Stimulated activated CD4-positive, alpha-beta T cell treated with anti-CD3 and anti-CD28 coated beads, Interleukin-12 subunit alpha, Interleukin-12 subunit beta, amount 100 ng/mL, for 4 hours (primary cell): ENCODE results near the gene S100B.
A peak's percentile ranks its signal among the peaks of the same experiment; 100 is the strongest.

Experiments used
- DNase-seq: peaks from one replicate; pipeline ENCODE4 v3.0.0-alpha.2; 2020

The S100B gene

DNA sequence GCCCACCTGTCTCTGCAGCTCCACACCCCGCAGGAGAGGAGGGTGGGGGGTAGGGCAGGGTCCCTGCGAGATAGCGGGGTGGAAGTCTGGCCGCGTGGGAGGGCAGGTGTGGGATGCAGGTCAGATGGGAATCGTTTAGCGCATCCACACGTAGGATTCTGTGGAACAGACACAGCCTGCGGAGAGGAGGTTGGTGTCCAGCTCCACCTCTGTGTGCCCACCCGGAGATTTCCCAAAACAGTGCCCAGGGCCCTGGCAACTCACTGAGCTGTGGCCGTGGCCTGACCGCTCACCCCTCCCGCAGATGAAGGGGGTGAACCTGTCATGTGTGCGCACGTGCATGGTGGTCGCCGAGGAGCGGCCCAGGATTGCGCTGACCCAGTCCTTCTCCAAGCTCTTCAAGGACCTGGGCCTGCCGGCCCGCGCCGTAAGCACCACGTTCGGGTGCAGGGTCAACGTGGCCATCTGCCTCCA is 46.9 kb downstream of the S100B start:
- DNase-seq: no peak

DNA sequence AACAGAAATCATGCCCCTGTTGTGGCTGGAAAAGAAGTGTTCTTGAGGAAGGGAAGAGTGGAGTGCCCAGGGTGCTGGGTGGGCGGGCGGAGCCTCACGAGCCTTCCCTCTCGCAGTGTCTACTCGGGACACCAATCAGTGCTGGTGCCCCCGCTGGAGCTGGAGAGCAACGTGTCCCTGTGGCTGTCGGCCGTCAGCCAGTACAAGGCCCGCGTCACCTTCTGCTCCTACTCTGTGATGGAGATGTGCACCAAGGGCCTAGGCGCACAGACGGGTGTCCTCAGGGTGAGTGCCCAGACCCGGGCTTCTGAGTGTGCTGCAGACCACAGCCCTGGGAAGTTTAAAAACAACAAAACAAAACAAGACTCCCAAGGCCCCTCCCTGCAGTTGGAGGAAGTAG is 47.4 kb downstream of the S100B start:
- DNase-seq: no peak

DNA sequence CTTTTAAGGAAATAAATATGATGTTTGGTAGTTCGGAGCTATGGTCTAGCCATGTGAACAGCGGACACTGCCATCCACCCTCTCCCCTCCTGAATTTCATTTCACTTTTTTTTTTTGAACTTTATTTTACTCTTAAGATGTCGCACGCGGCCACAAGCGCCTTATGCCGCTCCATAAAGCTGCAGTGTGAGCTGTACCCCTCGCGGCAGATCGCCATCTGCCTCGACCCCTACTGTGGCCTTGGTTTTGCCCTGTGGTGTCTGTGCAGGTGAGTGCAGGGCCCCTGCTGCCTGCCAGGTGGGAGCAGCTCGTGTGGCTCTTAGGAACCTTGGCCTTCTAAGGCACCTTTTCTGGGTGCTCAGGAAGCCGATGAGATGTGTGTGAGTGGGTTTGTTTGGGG is 48.1 kb downstream of the S100B start:
- DNase-seq: no peak

DNA sequence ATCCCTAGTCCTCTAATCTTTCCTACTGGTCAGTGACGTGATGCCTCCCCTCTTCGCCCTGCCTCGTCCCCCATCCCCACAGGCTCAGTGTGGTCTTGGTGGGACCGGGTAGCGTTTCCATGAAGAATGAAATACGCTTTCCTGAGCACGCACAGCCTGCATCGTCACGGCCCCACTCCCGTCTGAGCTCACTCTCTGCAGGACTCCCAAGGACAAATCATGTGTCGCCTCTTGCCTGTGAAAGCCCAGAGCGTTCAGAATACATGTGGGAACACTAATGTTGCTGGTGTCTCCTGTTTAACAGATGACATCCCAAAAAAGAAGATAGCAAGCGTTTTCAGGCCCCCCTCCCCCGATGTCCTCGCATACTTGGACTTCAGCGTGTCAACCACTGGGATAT is 49.2 kb downstream of the S100B start:
- no peak for DNase-seq

DNA sequence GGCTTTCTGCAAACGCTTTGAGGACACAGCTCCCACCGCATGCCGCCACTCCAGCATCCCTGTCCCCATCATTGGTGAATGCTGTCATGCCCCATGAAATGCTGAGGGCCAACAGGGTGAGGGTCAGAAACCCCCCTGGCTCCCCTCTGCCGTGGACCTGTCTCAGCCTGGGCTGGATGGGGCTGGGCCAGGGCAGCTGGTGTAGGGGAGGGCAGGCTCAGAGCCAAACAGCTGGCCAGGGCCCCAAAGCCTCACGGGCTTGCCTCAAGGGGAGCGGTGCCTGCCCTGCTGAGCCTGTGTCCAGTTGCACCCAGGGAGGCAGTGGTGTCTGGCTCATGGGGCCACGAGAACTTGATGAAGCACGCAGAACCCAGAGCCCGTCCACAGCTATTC is 49.7 kb downstream of the S100B start:
- DNase-seq: no peak

DNA sequence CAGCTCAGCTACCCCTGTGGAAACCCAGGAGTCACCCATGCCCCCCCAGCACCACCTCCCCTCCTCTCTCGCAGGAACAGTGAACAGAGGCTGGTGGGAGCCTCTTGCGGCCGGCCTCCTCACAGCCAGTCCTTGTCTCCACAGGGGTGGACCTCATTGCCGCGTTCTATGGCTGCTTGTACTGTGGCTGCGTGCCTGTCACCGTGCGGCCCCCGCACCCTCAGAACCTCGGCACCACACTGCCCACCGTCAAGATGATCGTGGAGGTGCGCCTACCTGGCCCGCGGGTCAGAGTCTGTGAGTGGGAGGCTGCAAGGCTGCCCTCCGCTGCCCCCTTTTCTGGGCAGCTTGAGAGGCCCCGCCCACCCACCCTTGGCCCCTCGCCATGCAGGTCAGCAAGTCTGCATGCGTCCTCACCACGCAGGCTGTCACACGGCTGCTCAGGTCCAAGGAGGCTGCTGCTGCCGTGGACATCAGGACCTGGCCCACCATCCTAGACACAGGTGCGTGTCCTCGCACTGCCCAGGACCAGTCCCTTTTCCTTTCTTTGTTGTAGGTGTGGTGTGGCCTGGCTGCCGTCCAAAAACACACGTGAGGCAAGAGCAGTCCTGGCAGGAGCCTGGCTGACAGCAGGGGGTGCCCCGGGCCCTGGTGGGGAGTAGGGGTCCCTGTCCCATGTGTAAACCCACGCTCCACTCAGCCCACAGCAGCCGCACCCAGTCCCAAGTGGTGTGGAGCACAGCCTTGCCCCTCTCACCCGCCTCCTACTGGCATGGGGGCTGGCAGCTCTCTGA is 50.3 kb downstream of the S100B start:
- no peak for DNase-seq

DNA sequence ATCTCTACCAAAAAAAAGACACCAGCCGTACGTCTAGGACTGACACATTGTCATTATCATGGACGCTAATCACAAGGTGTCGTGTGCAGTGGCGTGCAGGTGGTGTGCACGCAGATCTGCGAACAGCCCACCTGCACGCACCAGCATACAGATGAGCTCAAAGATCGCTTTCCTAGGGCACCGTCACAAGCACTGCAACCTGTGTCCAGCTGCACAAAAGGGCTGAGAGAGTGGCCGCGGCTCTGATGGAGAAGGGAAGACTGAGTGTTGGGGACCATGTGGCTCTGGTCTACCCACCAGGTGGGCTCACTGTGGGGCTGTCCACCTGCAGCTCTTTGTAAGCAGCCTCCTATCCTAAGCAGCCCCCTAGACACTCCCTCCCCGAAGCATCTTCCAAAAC is 50.9 kb downstream of the S100B start:
- no peak for DNase-seq

DNA sequence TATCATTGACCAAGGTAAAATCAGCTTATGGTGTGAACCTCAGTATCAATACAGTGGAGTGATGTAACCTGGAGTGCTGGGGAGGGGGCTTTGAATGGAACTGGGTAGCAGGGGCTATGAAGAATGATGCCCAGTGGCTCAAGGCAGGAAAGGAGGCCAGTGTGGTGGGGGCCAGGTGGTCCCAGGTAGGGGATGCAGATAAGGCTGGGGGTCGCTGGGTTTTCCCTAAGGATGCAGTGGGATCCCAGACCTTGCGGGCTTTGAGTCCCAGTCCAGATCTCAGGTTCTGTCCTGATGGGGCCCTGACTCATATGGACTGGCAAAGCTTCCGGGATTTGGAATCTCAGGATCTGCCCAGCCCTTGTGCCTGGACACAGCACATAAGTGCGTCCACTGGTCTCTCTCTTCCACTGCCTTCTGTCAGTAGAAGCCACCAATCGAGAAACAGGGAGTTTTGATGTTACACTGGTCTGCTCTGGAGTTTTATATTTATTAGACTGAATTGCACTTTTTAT is 52.0 kb downstream of the S100B start:
- DNase-seq: no peak

DNA sequence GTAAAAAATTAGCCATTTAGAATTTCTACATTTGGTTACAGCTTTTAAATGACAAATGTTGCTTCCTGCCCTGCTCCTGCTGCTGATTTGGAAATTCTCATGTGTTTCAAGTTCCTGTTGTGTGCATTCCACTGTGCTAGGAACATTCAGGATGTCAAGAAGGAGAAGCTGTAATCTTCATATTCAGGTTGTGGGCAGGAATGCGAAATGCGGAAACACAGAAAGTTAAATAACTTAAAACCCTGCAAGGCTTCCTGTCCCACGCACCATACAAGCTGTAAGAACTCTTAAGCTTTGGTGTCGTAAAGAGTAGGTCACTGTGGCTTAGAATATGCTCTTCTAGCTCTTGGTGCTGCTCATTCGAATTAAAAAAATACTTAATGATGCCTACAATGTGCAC is 52.6 kb downstream of the S100B start:
- DNase-seq: no peak

DNA sequence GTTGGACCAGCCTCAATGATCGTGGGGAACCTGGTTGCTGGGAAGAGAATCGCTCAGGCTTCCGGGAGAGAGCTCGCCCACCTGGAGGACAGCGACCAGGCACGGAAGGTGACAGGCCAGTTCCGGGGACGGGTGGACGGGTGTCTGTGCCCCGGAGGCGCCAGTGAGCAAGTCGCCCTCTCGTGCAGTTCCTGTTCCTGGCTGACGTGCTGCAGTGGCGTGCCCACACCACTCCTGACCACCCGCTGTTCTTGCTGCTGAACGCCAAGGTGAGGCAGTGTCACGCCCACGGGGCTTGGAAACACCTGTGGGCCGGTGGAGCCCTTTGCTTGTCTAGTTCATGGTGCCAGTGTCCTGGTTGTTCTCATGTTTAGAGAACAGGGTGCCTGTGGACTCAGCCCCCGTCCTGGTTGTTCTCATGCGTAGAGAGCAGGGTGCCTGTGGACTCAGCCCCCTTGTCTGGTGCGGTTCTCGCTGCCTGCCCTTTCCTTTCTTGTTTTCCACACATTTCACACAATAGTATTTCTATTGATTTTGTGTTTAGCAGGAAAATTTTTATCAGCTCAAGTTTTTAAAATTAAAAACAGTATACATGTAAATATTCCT is 53.1 kb downstream of the S100B start:
- DNase-seq: peak; percentile 21

DNA sequence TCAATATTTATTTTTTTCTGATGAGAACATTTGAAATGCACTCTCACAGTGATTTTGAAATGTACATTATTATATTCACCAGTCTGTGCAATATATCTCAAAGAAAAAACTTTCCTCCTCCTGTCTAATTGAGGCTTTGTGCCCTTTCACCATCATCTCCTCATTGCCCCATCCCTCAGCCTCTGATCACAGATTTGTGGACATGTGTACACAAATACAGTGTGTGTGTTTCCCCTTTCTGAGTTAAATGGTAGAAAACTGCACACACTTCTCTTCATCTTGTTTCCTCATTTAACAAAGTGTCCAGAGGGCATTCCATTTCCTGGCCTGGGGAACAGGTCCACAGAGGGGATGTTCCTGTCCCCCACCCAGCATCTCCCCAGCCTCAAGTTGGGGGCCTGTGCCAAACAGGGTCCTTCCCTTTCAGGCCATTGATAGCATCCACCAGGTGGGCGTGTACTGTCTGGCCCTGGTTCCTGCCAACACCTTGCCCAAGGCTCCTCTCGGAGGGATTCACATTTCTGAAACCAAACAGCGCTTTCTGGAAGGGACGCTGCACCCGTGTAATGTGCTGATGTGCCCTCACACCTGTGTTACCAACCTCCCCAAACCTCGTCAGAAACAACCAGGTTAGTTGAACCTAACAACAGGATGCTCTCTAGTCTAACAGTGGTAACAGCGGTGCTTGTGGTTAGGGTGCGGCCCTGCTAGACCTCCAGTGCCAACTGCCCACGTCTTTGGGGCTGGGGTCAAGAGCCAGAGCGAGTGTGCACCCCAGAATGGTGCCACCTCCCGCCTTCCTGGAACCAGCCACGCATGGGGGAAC is 54.6 kb downstream of the S100B start:
- DNase-seq: no peak

DNA sequence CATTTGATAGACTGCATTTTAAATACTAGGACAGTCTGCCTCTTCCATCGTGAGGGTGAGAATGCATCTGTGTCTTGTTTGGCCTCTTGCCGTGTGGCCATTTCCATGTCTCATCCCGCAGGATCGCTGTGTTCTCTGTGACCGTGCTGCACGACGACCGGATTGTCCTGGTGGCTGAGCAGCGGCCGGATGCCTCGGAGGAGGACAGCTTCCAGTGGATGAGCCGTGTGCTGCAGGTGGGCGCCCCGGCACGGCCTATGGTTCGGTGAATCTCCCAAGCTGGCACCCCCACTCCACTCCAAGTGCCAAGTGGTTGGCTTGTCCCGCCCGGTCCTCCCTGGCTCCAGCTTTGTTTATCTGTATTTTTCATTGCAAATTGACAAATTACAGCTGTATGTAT is 55.2 kb downstream of the S100B start:
- no peak for DNase-seq
